ENCODE results near the gene RCAN2. TPM values are rescaled to one million over a fixed set of nuclear protein-coding genes. Genes with fewer than 3 reads are reported as not detected.
A peak's percentile ranks its signal among the peaks of the same experiment; 100 is the strongest.

The RCAN2 gene
- total and polyA plus RNA-seq, 2 donors (not counting 3 experiments of a cell fraction or from before 2014, with no cell fraction given) = 0.07 to 0.33 TPM

- Histone ChIP-seq H3K36me3 (ENCODE audit: control insufficient read depth in 2 of 2, extremely low read depth in 1 of 2, insufficient read depth in 2 of 2, low read length in 2 of 2) (no peaks in the 10 kb centered on the region), H3K4me3 (replicated peaks in 1 of 3; ENCODE audit: insufficient read depth in 1 of 3, low read depth in 1 of 3, low read length in 3 of 3) (no peak overlapping the region), H3K27ac (ENCODE audit: insufficient read depth, low read depth, low read length) (no peak overlapping the region), H2AFZ (ENCODE audit: low read depth, low read length) (no peak overlapping the region), H3K9me3 (replicated peaks; ENCODE audit: control insufficient read depth, insufficient read depth, low read length) (no peaks in the 10 kb centered on the region), H3K4me2 (ENCODE audit: insufficient read depth, low read length) (no peak overlapping the region), H3K79me2 (ENCODE audit: control insufficient read depth, insufficient read depth, low read length) (no peaks in the 10 kb centered on the region), H3K4me1 (ENCODE audit: control insufficient read depth, extremely low read depth, insufficient read depth, low read length) (peaks cover 6% of the 10 kb centered on the region), H3K9me1 (replicated peaks; ENCODE audit: control insufficient read depth, extremely low read depth, insufficient read depth, low read length) (no peaks in the 10 kb centered on the region), H4K20me1 (replicated peaks; ENCODE audit: control insufficient read depth, extremely low read depth, insufficient read depth, low read length) (no peaks in the 10 kb centered on the region), H3K9ac (replicated peaks; ENCODE audit: extremely low read depth, insufficient read depth, low read length) (no peak overlapping the region), H3K27me3 (ENCODE audit: control insufficient read depth in 2 of 2, insufficient read depth in 2 of 2, low read length in 2 of 2) (peaks cover 0 to 8% of the 10 kb centered on the region in 2 experiments)
- BruUV-seq (replicated peaks) = no TSS peak
- FAIRE-seq = no peak
- intact Hi-C loops (cut with micrococcal nuclease) (loop anchor here (10.0 kb wide), 1 partner anchor 142 kb away; no protein-coding TSS in a partner anchor), dilution Hi-C loops (cut with MboI; ENCODE audit: extremely low pct_ligation_motif_present, low sequenced_read_pairs) (no loop called here)
- peak; percentile 17 for DNase-seq (ENCODE audit: low read depth, low spot score)
- ChIA-PET CTCF (no interaction called here), POLR2A (no interaction called here)
- TF ChIP-seq MYC (IDR thresholded peaks at IDR 0.05; ENCODE audit: low read depth, low read length) = no peak
- no peak for TF ChIP-seq POLR2A (IDR thresholded peaks at IDR 0.05; ENCODE audit: low read depth, low read length)
- no peak for TF ChIP-seq FOS (IDR thresholded peaks at IDR 0.05; ENCODE audit: borderline replicate concordance, insufficient read depth, low read length)
- no peak for TF ChIP-seq POLR2AphosphoS5 (IDR thresholded peaks at IDR 0.05; ENCODE audit: insufficient read depth, low read depth, low read length)
- TF ChIP-seq JUN (IDR thresholded peaks at IDR 0.05; ENCODE audit: borderline replicate concordance, insufficient read depth, insufficient read length, low read depth) = no peak
- no peak for TF ChIP-seq EZH2 (IDR thresholded peaks at IDR 0.05; ENCODE audit: borderline replicate concordance, low read depth, low read length, severe bottlenecking)
- TF ChIP-seq GATA2 (IDR thresholded peaks at IDR 0.05; ENCODE audit: insufficient read depth, insufficient read length, low read depth, low read length) = no peak
- TF ChIP-seq MAX (IDR thresholded peaks at IDR 0.05; ENCODE audit: insufficient read depth, insufficient read length) = no peak
- no peak for TF ChIP-seq CTCF (IDR thresholded peaks at IDR 0.05; ENCODE audit: extremely low read depth in 1 of 2, insufficient read depth in 1 of 2, low read depth in 1 of 2, low read length in 2 of 2)
Observed at GRCh38 chr6:46186583-46186982, 304.7 kb downstream of the RCAN2 start.
